HCT116 (cell line): ENCODE results near the gene CENATAC. TPM values are rescaled to one million over a fixed set of nuclear protein-coding genes. Genes with fewer than 3 reads are reported as not detected.

Source experiments
- ATAC-seq: fragments of 200-7000 bp; cut with Tn5 transposase; 2 replicates; pipeline ENCODE4 v1.9.1; 2020; ENCODE audit warnings: mild to moderate bottlenecking, moderate library complexity
- BruUV-seq: library from RNA; stranded (reverse); fragments of 400-500 nt; replicated peaks from 2 replicates; lab custom pipeline; 2021; lab: Mats Ljungman, UMichigan
- CTCF ChIA-PET: fragments of 300-600 bp; sonication (Branson Sonifier 250); formaldehyde crosslinking; loops from one replicate; lab custom pipeline; 2021; ENCODE audit warnings: antibody characterized with exemption; lab: Charles Lee
- POLR2A ChIA-PET: fragments of 300-600, 350-600 bp; sonication (Branson Sonifier 250); formaldehyde crosslinking; loops from one replicate; lab custom pipeline; 2021; ENCODE audit warnings: antibody characterized with exemption; lab: Charles Lee
- RAD21 ChIA-PET, 2 experiments: fragments of 300-600 bp; sonication (Branson Sonifier 250); formaldehyde crosslinking; loops; one replicate each; lab custom pipeline; 2023; ENCODE audit warnings: low total read pairs in 2 of 2; ENCODE audit not compliant: uncharacterized antibody in 2 of 2, unreplicated experiment in 2 of 2, low non-redundant PET in 1 of 2; lab: Charles Lee
- DNase-seq: peaks from one replicate; pipeline ENCODE4 v3.0.0-alpha.2; 2010; ENCODE audit warnings: low read depth, low spot score
- H2AFZ ChIP-seq: fragments of 200-600 bp; shearing (Covaris generic), sonication (generic); 2 replicates; pipeline ENCODE4 v1.6.1; 2017; ENCODE audit warnings: low read depth, mixed run types, mixed read lengths, antibody characterized with exemption, low read length; ENCODE audit not compliant: poor library complexity, severe bottlenecking
- H3K27ac ChIP-seq: 2 replicates; pipeline ENCODE4 v1.5.1; 2012; ENCODE audit warnings: low read depth, low read length
- H3K27me3 ChIP-seq: fragments of 200-600 bp; sonication (generic); 2 replicates; pipeline ENCODE4 v1.6.1; 2016; ENCODE audit warnings: mixed run types, low read length, mixed read lengths; ENCODE audit not compliant: insufficient read depth
- H3K36me3 ChIP-seq, 2 experiments: fragments of 200-500 bp in 1 of 2; fragments of 200-600 bp in 1 of 2; sonication (Bioruptor generic) in 1 of 2; sonication (generic) in 1 of 2; 2 replicates each; pipeline versions ENCODE4 v1.5.1 to v1.6.1; 2014 to 2016; ENCODE audit warnings: low read length in 2 of 2, inconsistent platforms in 1 of 2, mixed read lengths in 1 of 2, mixed run types in 1 of 2; ENCODE audit not compliant: insufficient read depth in 2 of 2, control insufficient read depth in 1 of 2
- H3K4me1 ChIP-seq, 2 experiments: fragments of 200-600 bp in 1 of 2; sonication (generic) in 1 of 2; 2 replicates each; pipeline versions ENCODE4 v1.5.1 to v1.6.1; 2012 to 2017; ENCODE audit warnings: low read length in 2 of 2, inconsistent platforms in 1 of 2, mild to moderate bottlenecking in 1 of 2, mixed read lengths in 1 of 2, mixed run types in 1 of 2, moderate library complexity in 1 of 2; ENCODE audit not compliant: insufficient read depth in 2 of 2, control insufficient read depth in 1 of 2
- H3K4me2 ChIP-seq: fragments of 200-600 bp; sonication (generic); 2 replicates; pipeline ENCODE4 v1.6.1; 2017; ENCODE audit warnings: mixed run types, low read length, mixed read lengths
- H3K4me3 ChIP-seq, 2 experiments: fragments of 200-600 bp in 1 of 2; sonication (generic) in 1 of 2; replicated peaks in 1 of 2; 2 replicates each; pipeline ENCODE4 v1.5.1; 2011 to 2016; ENCODE audit warnings: low read length in 2 of 2, control low read depth in 1 of 2, low read depth in 1 of 2, mild to moderate bottlenecking in 1 of 2, mixed read lengths in 1 of 2, mixed run types in 1 of 2
- H3K79me2 ChIP-seq: fragments of 200-600 bp; sonication (generic); 2 replicates; pipeline ENCODE4 v1.6.1; 2017; ENCODE audit warnings: mild to moderate bottlenecking, mixed run types, low read length, moderate library complexity, mixed read lengths; ENCODE audit not compliant: insufficient read depth
- H3K9ac ChIP-seq: fragments of 200-600 bp; sonication (generic); 2 replicates; pipeline ENCODE4 v1.6.1; 2016; ENCODE audit warnings: low read length, mixed read lengths
- H3K9me2 ChIP-seq: fragments of 200-600 bp; sonication (generic), shearing (Covaris generic); 2 replicates; pipeline ENCODE4 v1.6.1; 2017; ENCODE audit warnings: mixed run types, mild to moderate bottlenecking, moderate library complexity; ENCODE audit not compliant: insufficient read depth
- H3K9me3 ChIP-seq, 2 experiments: fragments of 200-500 bp in 1 of 2; fragments of 200-600 bp in 1 of 2; sonication (Bioruptor generic) in 1 of 2; sonication (generic) in 1 of 2; 2 replicates each; pipeline ENCODE4 v1.6.1; 2014 to 2017; ENCODE audit warnings: low read length in 2 of 2, mixed read lengths in 2 of 2, inconsistent platforms in 1 of 2, low read depth in 1 of 2, mild to moderate bottlenecking in 1 of 2, mixed run types in 1 of 2, moderate library complexity in 1 of 2; ENCODE audit not compliant: control insufficient read depth in 1 of 2, insufficient read depth in 1 of 2
- H4K20me1 ChIP-seq: fragments of 200-600 bp; sonication (generic), shearing (Covaris generic); 2 replicates; pipeline ENCODE4 v1.6.1; 2017; ENCODE audit warnings: mixed run types, mild to moderate bottlenecking, moderate library complexity; ENCODE audit not compliant: insufficient read depth
- CBX3 ChIP-seq: IDR thresholded peaks from 2 replicates; pipeline ENCODE4 v1.6.1; 2012; ENCODE audit warnings: low read depth
- EGR1 ChIP-seq: IDR thresholded peaks from 2 replicates; pipeline ENCODE4 v1.6.1; 2012; ENCODE audit warnings: low read depth
- ELF1 ChIP-seq: IDR thresholded peaks from 2 replicates; pipeline ENCODE4 v1.6.1; 2012; ENCODE audit warnings: low read depth, borderline replicate concordance
- EZH2 ChIP-seq: fragments of 200-600 bp; sonication (generic); IDR thresholded peaks from 2 replicates; pipeline ENCODE4 v1.6.1; 2017; ENCODE audit warnings: antibody characterized with exemption, mixed run types
- EZH2phosphoT487 ChIP-seq: fragments of 200-600 bp; IDR thresholded peaks from 2 replicates; pipeline ENCODE4 v1.6.1; 2018; ENCODE audit warnings: antibody characterized with exemption, borderline replicate concordance
- JUND ChIP-seq: IDR thresholded peaks from 2 replicates; pipeline ENCODE4 v1.6.1; 2012
- POLR2A ChIP-seq: IDR thresholded peaks from 2 replicates; pipeline ENCODE4 v1.7.0; 2011; ENCODE audit warnings: borderline replicate concordance; ENCODE audit not compliant: insufficient read depth, insufficient read length; ENCODE audit errors: extremely low read depth
- RAD21 ChIP-seq: IDR thresholded peaks from 2 replicates; pipeline ENCODE4 v1.6.1; 2012; ENCODE audit warnings: low read depth, mild to moderate bottlenecking
- SIN3A ChIP-seq: IDR thresholded peaks from 2 replicates; pipeline ENCODE4 v1.6.1; 2012; ENCODE audit warnings: low read depth
- SRF ChIP-seq: IDR thresholded peaks from 2 replicates; pipeline ENCODE4 v1.6.1; 2012; ENCODE audit warnings: low read depth
- TCF7L2 ChIP-seq: IDR thresholded peaks from 2 replicates; pipeline ENCODE4 v1.7.0; 2011; ENCODE audit warnings: borderline replicate concordance, inconsistent platforms; ENCODE audit not compliant: insufficient read depth, insufficient read length; ENCODE audit errors: extremely low read depth
- ZFX ChIP-seq: fragments of 450-650 bp; IDR thresholded peaks from 2 replicates; pipeline ENCODE4 v1.6.1; 2017
- intact Hi-C: fragments of 100-400 bp; cut with micrococcal nuclease; formaldehyde crosslinking; loops from 2 replicates; pipeline ENCODE4 v1.10.0; 2022
- total RNA-seq: library from RNA; stranded (reverse); gene quantifications from one replicate; pipeline ENCODE4 v1.2.1, GENCODE V29; 2021; ENCODE audit not compliant: unreplicated experiment
- TF ChIP-seq, protein P1 (sequence below): IDR thresholded peaks from 2 replicates; pipeline ENCODE4 v1.6.1; 2012

CENATAC gene
- total RNA-seq, 1 experiment from 2014 or later, result 28.9 TPM

DNA sequence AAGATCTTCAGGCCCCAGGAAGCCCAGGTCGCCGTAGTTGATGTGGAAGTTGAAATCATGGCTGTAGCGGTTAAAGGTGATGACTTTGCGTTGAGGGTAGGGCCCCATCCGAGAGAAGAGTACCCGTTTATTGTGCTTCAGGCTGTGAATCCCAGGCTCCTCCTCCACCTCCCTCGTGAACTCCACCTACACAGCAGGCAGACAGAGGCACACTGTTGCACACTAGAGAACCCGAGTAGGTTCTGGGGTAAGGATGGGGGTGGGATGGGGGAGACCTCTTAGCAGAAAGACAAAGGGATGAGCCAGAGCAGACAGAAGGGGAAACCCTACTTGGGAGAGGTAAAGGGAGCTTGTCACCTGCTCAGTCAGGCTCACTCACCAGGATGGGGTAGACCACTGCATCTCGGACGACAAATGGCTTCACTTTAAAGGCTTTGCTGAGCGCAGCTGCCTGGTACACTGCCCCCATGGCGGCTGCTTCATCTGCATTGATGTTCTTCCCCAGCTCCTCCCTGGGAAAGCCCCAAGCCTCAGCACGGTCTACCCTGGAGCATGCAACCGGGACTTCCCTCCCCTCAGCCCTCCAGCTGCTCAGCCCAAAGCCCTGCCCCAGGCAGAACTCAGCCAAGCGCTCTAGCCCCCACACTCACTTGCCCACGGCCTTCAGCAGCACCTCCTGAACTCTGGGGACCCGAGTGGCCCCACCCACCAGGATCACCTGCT, 53.7 kb downstream of the CENATAC start (continued):
- TF ChIP-seq POLR2A (no peak), EZH2 (no peak)

DNA sequence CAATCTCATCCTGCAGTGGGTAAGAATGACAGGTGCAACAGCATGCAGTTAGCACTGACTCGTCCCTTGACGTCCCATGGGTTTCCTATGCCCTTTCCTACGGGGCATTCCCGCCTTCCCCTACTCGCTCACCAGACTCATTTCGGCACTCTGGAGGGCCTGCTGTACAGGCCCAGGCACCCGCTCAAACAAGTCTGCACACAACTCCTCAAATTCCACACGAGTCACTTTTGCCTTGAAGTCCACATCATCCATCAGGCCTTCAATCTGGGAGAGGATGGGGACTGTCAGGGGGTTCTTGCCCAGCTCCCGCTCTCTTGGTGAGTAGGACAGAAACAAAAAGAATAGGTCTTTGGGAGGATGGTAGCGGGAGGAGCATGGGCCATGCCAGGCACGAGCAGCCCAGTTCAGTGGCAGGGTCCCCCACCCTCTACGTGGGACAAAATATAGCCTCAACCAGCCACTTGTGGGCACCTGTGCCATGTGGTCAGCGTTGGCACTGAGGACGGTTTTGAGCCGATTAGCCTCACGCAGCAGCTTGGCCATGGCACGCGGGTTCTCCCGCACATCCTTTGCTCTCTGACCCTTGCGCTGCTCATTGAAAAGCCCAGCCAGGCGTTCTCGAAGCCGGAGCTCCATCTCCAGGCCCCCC, 54.4 kb downstream of the CENATAC start:
- no peak for DNase-seq

DNA sequence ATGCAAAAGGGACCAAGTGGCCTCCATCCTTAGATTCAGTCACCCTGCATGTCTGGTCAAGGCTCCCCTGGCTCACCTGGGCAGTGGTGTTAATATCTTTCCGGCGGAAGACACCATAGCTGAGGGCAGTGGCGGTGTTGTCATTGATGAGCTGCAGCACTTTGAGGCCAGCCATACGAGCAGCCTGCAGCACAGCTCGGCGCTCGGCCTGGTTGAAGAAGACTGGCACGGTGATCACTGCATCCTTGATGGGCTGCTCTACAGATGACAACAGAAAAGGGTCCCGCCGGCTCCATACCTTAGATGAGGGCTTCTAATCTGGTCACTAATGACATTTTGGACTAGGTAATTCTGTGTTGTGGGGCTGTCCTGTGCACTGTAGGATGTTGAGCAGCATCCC, 56.5 kb downstream of the CENATAC start:
- POLR2A ChIA-PET, result no interaction called here
- CTCF ChIA-PET, result no interaction called here
- intact Hi-C loops, result no loop called here

More for the DNA sequence above, 54.4 kb downstream of the CENATAC start:
- Histone ChIP-seq H3K9me3 (no peaks in the 10 kb centered on the region), H3K4me3 (no peak overlapping the region), H2AFZ (no peak overlapping the region)
- intact Hi-C loops, result no loop called here
- BruUV-seq, result TSS peak; percentile 0
- POLR2A ChIA-PET, result no interaction called here
- RAD21 ChIA-PET, result no interaction called here
- TF ChIP-seq, protein P1, sequence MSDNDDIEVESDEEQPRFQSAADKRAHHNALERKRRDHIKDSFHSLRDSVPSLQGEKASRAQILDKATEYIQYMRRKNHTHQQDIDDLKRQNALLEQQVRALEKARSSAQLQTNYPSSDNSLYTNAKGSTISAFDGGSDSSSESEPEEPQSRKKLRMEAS, result no peak
- no peak for TF ChIP-seq TCF7L2
- TF ChIP-seq EGR1, result no peak
- TF ChIP-seq, all 23 proteins: peak for 0
- Histone ChIP-seq H3K27me3 (no peaks in the 10 kb centered on the region), H3K4me2 (no peak overlapping the region), H3K36me3 (peaks cover 54 to 60% of the 10 kb centered on the region in 2 experiments; a peak in 3 of 4 replicates), H4K20me1 (no peaks in the 10 kb centered on the region), H3K9me2 (no peaks in the 10 kb centered on the region), H3K27ac (no peak overlapping the region; the same call in 1 of the 2 replicates), H3K9ac (no peak overlapping the region), H3K79me2 (peaks cover 19% of the 10 kb centered on the region), H3K4me1 (peaks cover 0 to 9% of the 10 kb centered on the region in 2 experiments; a peak in 3 of 4 replicates)
- no peak for ATAC-seq
- CTCF ChIA-PET, result no interaction called here

More for the DNA sequence above, 56.5 kb downstream of the CENATAC start:
- H4K20me1 ChIP-seq, result no peaks in the 10 kb centered on the region
- no peaks in the 10 kb centered on the region for H3K9me3 ChIP-seq
- ATAC-seq (no peak), DNase-seq (no peak)
- H3K79me2 ChIP-seq, result peaks cover 19% of the 10 kb centered on the region
- H3K27me3 ChIP-seq, result no peaks in the 10 kb centered on the region
- no peak overlapping the region for H3K9ac ChIP-seq
- H2AFZ ChIP-seq, result no peak overlapping the region
- no peak overlapping the region for H3K4me3 ChIP-seq
- H3K9me2 ChIP-seq, result no peaks in the 10 kb centered on the region
- H3K36me3 ChIP-seq, result peaks cover 40 to 41% of the 10 kb centered on the region in 2 experiments; a peak in 3 of 4 replicates
- H3K4me2 ChIP-seq, result no peak overlapping the region
- H3K27ac ChIP-seq, result no peak overlapping the region
- RAD21 ChIA-PET, result no interaction called here
- TF ChIP-seq ZFX (no peak), RAD21 (no peak), ELF1 (no peak), POLR2A (no peak), SIN3A (no peak), EZH2 (no peak), JUND (no peak), CBX3 (no peak), EGR1 (no peak), EZH2phosphoT487 (no peak), SRF (no peak)
- TF ChIP-seq, protein P1, result no peak
- no TSS peak for BruUV-seq
- peaks cover 3 to 16% of the 10 kb centered on the region in 2 experiments; a peak in 3 of 4 replicates for H3K4me1 ChIP-seq
